Non-pigmented ciliary epithelial cell (primary cell): ENCODE measurements around the gene LRRC2.
"Not testable (repeated sequence)": the region's sequence is repeated elsewhere in the genome, so short reads cannot be mapped to it uniquely, and the experiment has no call there.

ENCODE experiments used
- DNase-seq: peaks from one replicate; pipeline ENCODE4 v3.0.0-alpha.2; 2010; ENCODE audit warnings: low read depth

The LRRC2 gene

GRCh38 chr3:46496746-46497555, 69.2 kb downstream of the LRRC2 start:
- DNase-seq: no peak

- DNase-seq: no peak
Observed at GRCh38 chr3:46495901-46496456, 70.1 kb downstream of the LRRC2 start.

- DNase-seq: not testable (repeated sequence)
Observed at GRCh38 chr3:46494491-46494890, 71.6 kb downstream of the LRRC2 start.

- no peak for DNase-seq
Observed at GRCh38 chr3:46492890-46493547, 73.1 kb downstream of the LRRC2 start.

- no peak for DNase-seq
Observed at GRCh38 chr3:46491089-46492070, 74.7 kb downstream of the LRRC2 start.

- DNase-seq: no peak
Observed at GRCh38 chr3:46490338-46491084, 75.6 kb downstream of the LRRC2 start.

- DNase-seq: peak; percentile 70
Observed at GRCh38 chr3:46489875-46490274, 76.2 kb downstream of the LRRC2 start.

GRCh38 chr3:46489381-46489780, 76.7 kb downstream of the LRRC2 start:
- DNase-seq: no peak

GRCh38 chr3:46488735-46489361, 77.3 kb downstream of the LRRC2 start:
- DNase-seq: peak; percentile 56

GRCh38 chr3:46485779-46486175, 80.3 kb downstream of the LRRC2 start:
- DNase-seq: no peak

GRCh38 chr3:46484911-46485778, 81.0 kb downstream of the LRRC2 start:
- DNase-seq: no peak

GRCh38 chr3:46484388-46484787, 81.7 kb downstream of the LRRC2 start:
- DNase-seq: no peak

GRCh38 chr3:46483825-46484224, 82.3 kb downstream of the LRRC2 start:
- no peak for DNase-seq

GRCh38 chr3:46482632-46483350, 83.3 kb downstream of the LRRC2 start:
- DNase-seq: no peak

- DNase-seq: no peak
Observed at GRCh38 chr3:46481636-46482035, 84.5 kb downstream of the LRRC2 start.

- no peak for DNase-seq
Observed at GRCh38 chr3:46480491-46481195, 85.5 kb downstream of the LRRC2 start.

GRCh38 chr3:46479696-46480095, 86.4 kb downstream of the LRRC2 start:
- DNase-seq: no peak

- no peak for DNase-seq
Observed at GRCh38 chr3:46479021-46479420, 87.1 kb downstream of the LRRC2 start.

- DNase-seq: no peak
Observed at GRCh38 chr3:46478341-46478740, 87.8 kb downstream of the LRRC2 start.
